NCI-H2029 (cell line): ENCODE measurements around the gene OR6B1.

Experiments
- DNase-seq: peaks from one replicate; lab custom pipeline; 2025; lab: John Stamatoyannopoulos, UW

OR6B1 gene

DNA sequence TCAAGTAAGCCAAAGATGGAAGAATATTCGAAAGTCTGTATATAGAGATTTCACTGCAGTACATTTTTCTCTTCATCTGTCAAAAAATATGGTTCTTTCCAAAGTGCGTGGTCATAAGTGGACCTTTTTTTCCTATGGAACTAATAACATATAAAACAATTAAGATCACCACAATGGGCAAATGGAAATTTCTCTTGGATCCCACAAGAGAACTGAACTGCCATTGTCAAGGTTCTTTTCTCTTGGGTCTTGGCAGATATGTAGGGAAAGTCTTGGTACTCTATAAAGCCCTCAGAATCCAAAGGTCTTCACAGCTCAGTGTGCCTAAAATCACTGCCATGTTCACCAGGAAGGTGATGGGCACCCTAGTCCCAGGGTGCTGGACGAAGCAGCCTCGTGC lies at the start of gene OR6B1:
TSS of gene OR6B1 (plus strand) at position 301 of the 400 bp plus-strand sequence. CDS start 3,677 bp downstream, outside the sequence.
- no peak for DNase-seq

DNA sequence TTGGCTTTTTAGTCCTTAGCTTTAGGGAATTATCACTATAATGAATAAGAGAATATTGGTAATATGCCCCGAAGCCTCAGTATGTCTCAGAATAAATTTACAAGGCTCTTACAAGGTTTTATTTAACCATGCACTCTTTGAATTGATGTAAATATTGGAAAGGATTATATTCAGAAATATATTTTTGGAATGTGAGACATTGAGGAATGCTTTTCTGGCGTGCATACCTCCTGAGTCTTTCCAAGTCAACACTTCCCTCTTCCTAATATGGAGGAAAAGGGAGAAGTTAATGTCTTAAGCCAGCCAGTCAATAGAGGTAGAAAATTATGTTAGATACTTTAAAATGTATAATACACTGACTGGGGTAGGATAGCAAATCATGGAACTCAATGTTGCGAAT lies 46.7 kb upstream of the OR6B1 start:
- DNase-seq, result no peak

DNA sequence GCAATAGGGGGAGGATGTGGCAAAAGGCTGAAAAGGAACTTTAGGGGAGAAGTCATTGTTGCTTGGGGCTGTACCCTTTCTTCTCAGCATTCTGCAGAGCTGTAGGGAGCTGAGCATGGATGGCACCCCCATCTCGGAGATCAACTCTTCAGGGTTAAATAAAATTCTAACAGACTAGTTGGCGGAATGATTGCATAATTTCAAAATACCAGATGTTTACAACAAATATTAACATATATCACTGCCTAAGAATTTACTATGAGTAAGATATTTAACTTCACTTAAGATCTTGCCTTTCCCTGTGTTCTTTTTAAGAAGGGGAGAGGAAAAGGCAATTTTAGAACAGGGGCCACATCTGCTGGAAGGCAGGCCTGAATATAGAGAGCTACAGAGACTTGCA lies 46.0 kb upstream of the OR6B1 start:
- no peak for DNase-seq

- DNase-seq, result no peak
Observed at GRCh38 chr7:143954544-143954943, 45.6 kb upstream of the OR6B1 start, which contains the start of gene OR2F1. TSS of gene OR2F1 (plus strand) at chr7:143954844. CDS start at chr7:143959971, 5,127 bp downstream.

DNA sequence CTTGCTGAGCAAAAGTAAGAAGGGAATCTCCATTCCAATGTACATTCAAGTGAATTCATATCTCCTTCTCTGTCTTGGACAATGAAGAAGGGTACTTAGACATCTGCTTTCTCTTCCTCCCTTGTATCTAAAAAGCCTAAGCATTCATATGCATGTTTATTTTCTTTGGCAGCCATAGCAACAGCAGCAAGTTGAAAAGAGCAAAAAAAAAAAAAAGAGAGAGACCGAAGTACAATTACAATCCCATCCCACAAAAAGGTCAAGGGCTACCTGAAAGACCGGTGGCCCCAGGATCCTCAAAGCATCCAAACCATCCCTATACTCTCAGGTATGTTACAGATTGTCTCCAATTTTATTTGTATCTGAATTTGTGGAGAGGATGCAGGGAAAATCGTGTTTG lies 41.3 kb upstream of the OR6B1 start:
- DNase-seq, result no peak

DNA sequence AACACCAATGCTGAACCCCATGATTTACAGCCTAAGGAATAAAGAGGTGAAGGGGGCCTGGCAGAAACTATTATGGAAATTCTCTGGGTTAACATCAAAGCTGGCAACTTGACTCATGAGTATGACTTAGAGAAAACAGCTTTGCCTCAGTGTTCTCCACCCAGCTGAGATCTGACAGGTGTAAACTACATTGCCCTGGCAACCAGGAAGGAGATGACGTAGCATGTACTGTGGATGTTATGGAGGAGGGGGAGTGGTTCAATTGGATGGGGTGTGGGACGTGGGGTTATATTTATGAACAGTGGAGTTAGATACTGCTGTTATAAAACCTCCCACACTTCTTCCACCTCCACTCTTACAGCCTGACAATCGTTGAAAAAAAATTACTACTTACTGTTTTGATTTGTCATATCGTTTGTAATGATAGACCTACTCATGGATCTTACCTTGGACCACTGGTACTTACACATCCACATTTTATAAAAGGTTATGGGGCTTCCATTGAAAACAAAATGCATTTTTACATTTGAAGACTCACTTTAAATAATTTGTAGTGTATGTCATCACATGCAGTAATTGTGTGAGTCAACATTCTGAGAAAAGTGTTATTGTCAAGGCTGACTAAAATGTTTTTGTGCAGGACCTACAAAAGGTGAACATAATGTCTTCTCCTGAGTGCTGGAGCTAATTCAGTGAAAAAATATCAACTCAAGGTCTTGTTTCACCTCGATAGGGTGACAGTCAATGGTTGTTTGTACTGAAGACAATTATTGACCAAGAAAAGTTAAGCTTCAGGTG lies 39.1 kb upstream of the OR6B1 start:
- no peak for DNase-seq

- DNase-seq, result no peak
Observed at GRCh38 chr7:143965280-143965679, 34.8 kb upstream of the OR6B1 start.

- no peak for DNase-seq
Observed at GRCh38 chr7:143967398-143967797, 32.7 kb upstream of the OR6B1 start.

DNA sequence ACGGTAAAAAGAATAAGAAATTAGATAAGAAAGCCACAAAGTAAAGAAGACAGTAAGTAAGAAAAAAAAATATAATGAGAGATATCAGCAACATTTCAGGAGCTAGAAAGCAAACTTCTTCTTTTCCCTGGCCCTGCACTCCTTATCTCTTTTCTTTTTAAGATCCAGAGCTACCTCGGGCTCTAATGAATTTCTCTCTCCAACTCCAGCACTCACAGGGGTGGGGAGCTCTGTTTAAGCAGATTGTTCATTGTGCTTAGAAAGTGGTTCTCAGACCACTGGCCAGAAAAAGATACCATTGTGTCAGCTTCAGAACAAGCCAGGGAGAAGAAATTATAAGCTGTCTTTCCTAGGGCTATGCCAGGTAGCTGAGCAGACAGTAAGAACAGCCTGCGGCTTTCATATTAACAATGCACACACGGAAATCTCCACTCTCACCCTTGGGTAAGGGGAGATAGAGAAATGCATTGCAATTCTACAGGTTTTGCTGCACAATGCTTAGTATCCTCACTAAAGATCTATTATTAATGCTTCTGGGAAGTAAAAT lies 26.2 kb upstream of the OR6B1 start:
- DNase-seq, result no peak

DNA sequence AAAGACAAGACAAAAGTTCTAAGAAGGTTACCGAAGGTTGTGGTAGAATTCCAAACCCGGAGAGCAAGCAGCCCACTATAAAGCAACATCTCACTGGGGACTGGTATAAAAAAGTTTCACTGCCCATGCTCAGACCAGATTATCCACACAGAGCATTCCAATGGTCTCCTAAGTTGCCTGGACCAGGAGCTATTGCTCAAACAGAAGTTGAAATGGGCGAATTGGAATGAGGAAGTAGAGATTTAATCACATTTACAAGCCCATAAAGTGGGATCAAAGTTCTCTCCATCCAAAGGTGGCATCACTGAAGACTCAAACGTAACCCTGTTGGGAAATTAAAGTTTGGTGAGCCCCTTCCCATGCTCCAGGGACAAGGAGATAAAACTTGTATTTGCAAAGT lies 25.7 kb upstream of the OR6B1 start:
- no peak for DNase-seq

DNA sequence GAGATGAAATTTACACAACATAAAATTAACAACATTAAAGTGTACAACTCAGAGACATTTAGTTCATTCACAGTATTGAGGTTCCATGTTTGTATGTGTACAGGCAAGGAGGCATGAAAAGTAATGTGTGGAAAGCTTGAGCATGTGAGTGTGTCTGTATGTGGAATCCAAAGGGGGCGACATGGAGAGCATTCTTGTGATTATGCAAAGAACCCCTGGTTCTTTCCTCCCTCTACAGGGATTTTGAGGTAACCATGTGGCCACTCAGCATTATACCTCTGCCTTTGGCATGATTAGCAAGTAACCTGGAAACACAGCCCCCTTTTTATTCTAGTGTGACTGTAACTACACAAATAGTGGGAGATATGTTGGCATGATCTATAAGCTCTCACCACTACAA lies 24.5 kb upstream of the OR6B1 start:
- no peak for DNase-seq

DNA sequence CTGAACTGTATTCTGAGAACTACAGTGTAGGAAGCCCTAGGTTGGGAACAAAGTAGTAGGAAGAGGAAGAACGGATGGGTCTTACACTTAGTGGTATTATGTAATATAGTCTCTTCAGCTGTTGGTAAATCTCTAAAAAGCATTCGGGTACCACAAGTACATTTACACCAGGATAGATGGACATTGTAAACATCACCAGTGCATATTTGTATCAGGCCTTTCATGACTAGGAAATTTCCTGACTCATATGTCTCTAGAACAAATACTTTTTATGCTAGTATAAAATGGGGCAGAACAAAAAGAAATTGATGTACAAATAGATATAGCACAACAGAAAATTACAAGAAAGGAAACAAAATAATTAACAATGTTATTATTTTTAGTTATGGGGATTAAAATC lies 21.5 kb upstream of the OR6B1 start:
- no peak for DNase-seq

DNA sequence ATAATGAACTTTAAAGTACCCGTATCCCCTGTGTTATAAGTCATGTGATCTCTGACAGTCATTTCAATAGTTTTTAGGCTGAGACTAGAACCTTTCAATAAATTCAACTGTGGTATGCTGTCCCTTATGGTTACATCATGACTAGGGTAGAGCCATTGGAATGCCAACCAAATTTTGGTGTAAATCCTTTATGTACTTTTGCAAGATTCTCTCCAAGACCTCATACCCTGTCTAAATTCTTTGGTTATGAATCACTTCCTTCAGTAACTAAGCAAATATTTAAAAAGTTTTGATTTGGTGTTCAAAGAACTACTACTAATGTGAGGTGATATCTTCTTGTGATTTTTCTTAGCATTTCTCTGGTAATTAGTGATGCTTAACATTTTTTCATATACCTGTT lies 20.8 kb upstream of the OR6B1 start:
- DNase-seq, result no peak

DNA sequence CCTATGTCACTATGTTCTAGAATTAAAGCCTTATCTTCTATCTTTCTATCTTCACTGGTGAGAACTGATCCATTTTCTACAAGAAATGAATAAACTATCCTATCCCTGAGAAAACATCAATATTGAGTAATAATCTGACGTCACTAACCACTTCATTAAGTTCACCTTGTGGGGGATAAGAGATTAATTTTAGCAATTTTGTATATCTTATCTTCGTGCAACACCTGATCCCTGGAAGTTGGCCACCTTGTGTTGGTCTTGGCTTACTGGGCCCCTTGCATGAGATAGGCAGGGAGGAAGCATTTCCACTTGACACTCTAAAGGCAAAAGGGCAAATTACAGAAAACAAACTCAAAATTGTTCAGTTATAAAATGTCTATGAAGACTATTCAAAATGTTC lies 20.1 kb upstream of the OR6B1 start:
- no peak for DNase-seq

- DNase-seq, result no peak
Observed at GRCh38 chr7:143980746-143981510, 19.2 kb upstream of the OR6B1 start.

- DNase-seq, result no peak
Observed at GRCh38 chr7:143983960-143984359, 16.2 kb upstream of the OR6B1 start.

- no peak for DNase-seq
Observed at GRCh38 chr7:143987513-143987912, 12.6 kb upstream of the OR6B1 start.

DNA sequence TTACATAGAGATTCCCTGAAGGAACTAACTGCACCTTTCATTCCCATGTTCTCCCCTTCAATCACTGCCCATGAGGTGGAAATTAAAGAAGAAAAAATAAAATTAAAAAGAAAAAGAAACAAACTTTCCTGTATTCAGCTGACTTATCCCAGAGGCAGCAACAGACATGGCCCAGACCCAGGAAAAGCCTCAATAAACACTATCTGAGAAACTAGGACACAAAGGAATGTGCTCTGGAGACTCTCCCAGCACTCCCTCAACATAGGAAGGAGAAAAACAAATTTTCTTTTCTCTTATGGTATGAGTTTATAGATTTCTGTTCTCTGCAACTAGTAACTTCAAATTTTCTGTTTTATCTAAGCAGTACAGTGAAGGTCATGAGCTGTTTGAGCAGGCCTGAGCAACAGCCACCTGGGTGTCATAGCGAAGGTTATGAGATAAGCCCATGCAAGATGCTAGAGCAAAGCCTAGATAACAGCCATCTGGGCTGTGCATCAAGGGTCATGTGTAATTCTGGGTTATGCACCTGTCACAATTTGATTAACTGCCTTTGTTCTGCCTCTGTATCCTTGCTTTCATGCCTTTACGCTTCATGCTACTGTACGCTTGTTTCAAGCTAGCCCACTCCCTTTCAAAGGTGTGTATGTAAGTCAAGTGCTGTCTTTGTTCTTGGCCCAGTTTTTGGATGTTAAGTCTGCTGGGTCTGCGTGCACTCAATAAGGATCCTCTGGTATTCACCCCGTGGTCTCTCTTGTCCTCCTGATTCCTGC lies 11.0 kb upstream of the OR6B1 start:
- no peak for DNase-seq

- no peak for DNase-seq
Observed at GRCh38 chr7:143992670-143993069, 7.5 kb upstream of the OR6B1 start.

GRCh38 chr7:143993924-143994323 lies 6.2 kb upstream of the OR6B1 start:
- no peak for DNase-seq

- no peak for DNase-seq
Observed at GRCh38 chr7:144001543-144001942, 1.4 kb downstream of the OR6B1 start.

GRCh38 chr7:144004703-144005102 lies 4.6 kb downstream of the OR6B1 start:
- DNase-seq, result no peak
